WERI-Rb-1 (cell line): Measurements from ENCODE around the gene NCKAP1.
"Not testable (repeated sequence)": the region's sequence is repeated elsewhere in the genome, so short reads cannot be mapped to it uniquely, and the experiment has no call there.

Experiments
- DNase-seq: peaks from one replicate; pipeline ENCODE4 v3.0.0-alpha.2; 2020
- H3K27ac ChIP-seq: fragments of 250-450 bp; sonication (Bioruptor Pico); 2 replicates; pipeline ENCODE4 v1.5.1; 2020; ENCODE audit warnings: mild to moderate bottlenecking, moderate library complexity
- H3K27me3 ChIP-seq: fragments of 250-450 bp; sonication (Bioruptor Pico); 2 replicates; pipeline ENCODE4 v1.5.1; 2021; ENCODE audit warnings: mild to moderate bottlenecking, low read depth, moderate library complexity; ENCODE audit not compliant: insufficient read depth, severe bottlenecking
- H3K36me3 ChIP-seq: fragments of 250-450 bp; sonication (Bioruptor Pico); 2 replicates; pipeline ENCODE4 v1.5.1; 2020; ENCODE audit warnings: mild to moderate bottlenecking, moderate library complexity
- H3K4me3 ChIP-seq: 2 replicates; pipeline ENCODE4 v1.5.1; 2011; ENCODE audit warnings: low read depth, mild to moderate bottlenecking, control low read depth, low read length
- H3K9me3 ChIP-seq: fragments of 250-450 bp; sonication (Bioruptor Pico); 2 replicates; pipeline ENCODE4 v1.5.1; 2021; ENCODE audit warnings: mild to moderate bottlenecking, moderate library complexity; ENCODE audit not compliant: severe bottlenecking
- CTCF ChIP-seq: IDR thresholded peaks from 2 replicates; pipeline ENCODE4 v1.5.1; 2011; ENCODE audit warnings: low read depth, mild to moderate bottlenecking, control low read depth, inconsistent platforms, low read length

The NCKAP1 gene

GRCh38 chr2:183001948-183002347 lies 36.3 kb downstream of the NCKAP1 start:
- no peak for TF ChIP-seq CTCF
- H3K36me3 ChIP-seq: peaks cover 37% of the 10 kb centered on the region
- H3K27ac ChIP-seq: no peak overlapping the region
- no peaks in the 10 kb centered on the region for H3K9me3 ChIP-seq
- H3K4me3 ChIP-seq: no peak overlapping the region
- H3K27me3 ChIP-seq: no peaks in the 10 kb centered on the region
- DNase-seq: no peak

GRCh38 chr2:183000846-183001245 lies 37.4 kb downstream of the NCKAP1 start:
- no peak for TF ChIP-seq CTCF
- Histone ChIP-seq H3K9me3 (no peaks in the 10 kb centered on the region), H3K36me3 (peaks cover 37% of the 10 kb centered on the region), H3K4me3 (no peak overlapping the region), H3K27me3 (no peaks in the 10 kb centered on the region), H3K27ac (no peak overlapping the region)
- DNase-seq: no peak

GRCh38 chr2:182999348-183000028 lies 38.8 kb downstream of the NCKAP1 start:
- Histone ChIP-seq H3K9me3 (no peaks in the 10 kb centered on the region), H3K27ac (no peak overlapping the region), H3K36me3 (peaks cover 40% of the 10 kb centered on the region), H3K27me3 (no peaks in the 10 kb centered on the region), H3K4me3 (no peak overlapping the region)
- no peak for DNase-seq
- no peak for TF ChIP-seq CTCF

- Histone ChIP-seq H3K9me3 (no peaks in the 10 kb centered on the region), H3K36me3 (peaks cover 35% of the 10 kb centered on the region), H3K27me3 (no peaks in the 10 kb centered on the region), H3K27ac (no peak overlapping the region), H3K4me3 (no peak overlapping the region)
- no peak for DNase-seq
- TF ChIP-seq CTCF: no peak
These were observed 43.9 kb downstream of the NCKAP1 start for GRCh38 chr2:182994228-182994912.

- Histone ChIP-seq H3K27ac (no peak overlapping the region), H3K36me3 (peaks cover 37% of the 10 kb centered on the region), H3K4me3 (no peak overlapping the region), H3K9me3 (no peaks in the 10 kb centered on the region), H3K27me3 (no peaks in the 10 kb centered on the region)
- DNase-seq: no peak
- TF ChIP-seq CTCF: no peak
These were observed 55.3 kb downstream of the NCKAP1 start for GRCh38 chr2:182982941-182983340.

GRCh38 chr2:182981475-182981874 lies 56.8 kb downstream of the NCKAP1 start:
- peaks cover 42% of the 10 kb centered on the region for H3K36me3 ChIP-seq
- not testable (repeated sequence) for H3K9me3 ChIP-seq, H3K27ac ChIP-seq, H3K4me3 ChIP-seq, DNase-seq, H3K27me3 ChIP-seq
